ENCODE results near the gene CTNNA3. TPM values are rescaled to one million over a fixed set of nuclear protein-coding genes. Genes with fewer than 3 reads are reported as not detected.

Gene CTNNA3
- total and polyA plus RNA-seq, 2 donors (not counting 1 experiment from before 2014, with no cell fraction given) = not detected

DNA sequence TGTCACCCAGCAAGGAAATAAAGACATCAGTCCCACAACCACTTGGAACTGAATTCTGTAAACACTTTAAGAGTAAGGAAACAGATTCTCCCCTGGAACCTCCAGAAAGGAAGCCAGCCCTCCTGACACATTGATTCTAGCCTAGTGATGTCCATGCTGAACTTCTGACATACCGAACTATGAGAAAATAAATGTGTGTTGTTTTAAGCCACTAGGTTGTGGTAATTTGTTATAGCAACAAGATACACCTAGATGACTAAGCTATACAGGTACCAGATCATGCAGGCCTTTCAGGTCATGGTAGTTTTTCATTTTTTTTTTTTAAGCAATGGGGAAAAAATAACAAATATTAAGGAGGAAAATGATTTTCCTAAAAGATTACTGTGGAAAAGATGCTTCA is 807.8 kb downstream of the CTNNA3 start:
- no peak overlapping the region for H3K4me2 ChIP-seq (ENCODE audit: extremely low read depth, insufficient read depth, low read length)
- H3K4me1 ChIP-seq (ENCODE audit: control insufficient read depth, extremely low read depth, insufficient read depth, low read length) = no peaks in the 10 kb centered on the region
- no peak for TF ChIP-seq EZH2 (IDR thresholded peaks at IDR 0.05; ENCODE audit: low read length, missing control alignments)
- TF ChIP-seq, protein P1, sequence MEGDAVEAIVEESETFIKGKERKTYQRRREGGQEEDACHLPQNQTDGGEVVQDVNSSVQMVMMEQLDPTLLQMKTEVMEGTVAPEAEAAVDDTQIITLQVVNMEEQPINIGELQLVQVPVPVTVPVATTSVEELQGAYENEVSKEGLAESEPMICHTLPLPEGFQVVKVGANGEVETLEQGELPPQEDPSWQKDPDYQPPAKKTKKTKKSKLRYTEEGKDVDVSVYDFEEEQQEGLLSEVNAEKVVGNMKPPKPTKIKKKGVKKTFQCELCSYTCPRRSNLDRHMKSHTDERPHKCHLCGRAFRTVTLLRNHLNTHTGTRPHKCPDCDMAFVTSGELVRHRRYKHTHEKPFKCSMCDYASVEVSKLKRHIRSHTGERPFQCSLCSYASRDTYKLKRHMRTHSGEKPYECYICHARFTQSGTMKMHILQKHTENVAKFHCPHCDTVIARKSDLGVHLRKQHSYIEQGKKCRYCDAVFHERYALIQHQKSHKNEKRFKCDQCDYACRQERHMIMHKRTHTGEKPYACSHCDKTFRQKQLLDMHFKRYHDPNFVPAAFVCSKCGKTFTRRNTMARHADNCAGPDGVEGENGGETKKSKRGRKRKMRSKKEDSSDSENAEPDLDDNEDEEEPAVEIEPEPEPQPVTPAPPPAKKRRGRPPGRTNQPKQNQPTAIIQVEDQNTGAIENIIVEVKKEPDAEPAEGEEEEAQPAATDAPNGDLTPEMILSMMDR (conservative IDR thresholded peaks at IDR 0.05 in 1 of 2, IDR thresholded peaks at IDR 0.05 in 1 of 2; ENCODE audit: low read depth in 1 of 2, low read length in 2 of 2) = no peak
- no peaks in the 10 kb centered on the region for H3K79me2 ChIP-seq (ENCODE audit: control insufficient read depth, insufficient read depth, low read length)
- H4K20me1 ChIP-seq (ENCODE audit: control insufficient read depth, extremely low read depth, insufficient read depth, low read length) = no peaks in the 10 kb centered on the region
- H3K9ac ChIP-seq (ENCODE audit: insufficient read depth, low read length) = no peak overlapping the region
- no peak overlapping the region for H3K27ac ChIP-seq (ENCODE audit: insufficient read depth, low read length)
- no peaks in the 10 kb centered on the region for H3K27me3 ChIP-seq (ENCODE audit: control insufficient read depth, insufficient read depth, low read length)
- no peak for DNase-seq (ENCODE audit: low read depth in 2 of 2)
- no peak overlapping the region for H3K4me3 ChIP-seq (replicated peaks in 1 of 4; ENCODE audit: control extremely low read depth in 1 of 4, insufficient read depth in 1 of 4, low read depth in 3 of 4, low read length in 4 of 4)
- H2AFZ ChIP-seq (ENCODE audit: low read length) = no peak overlapping the region
- no peaks in the 10 kb centered on the region for H3K9me3 ChIP-seq (ENCODE audit: control insufficient read depth, insufficient read depth, low read depth, low read length)
- no peaks in the 10 kb centered on the region for H3K36me3 ChIP-seq (ENCODE audit: control insufficient read depth, insufficient read depth, low read length)

DNA sequence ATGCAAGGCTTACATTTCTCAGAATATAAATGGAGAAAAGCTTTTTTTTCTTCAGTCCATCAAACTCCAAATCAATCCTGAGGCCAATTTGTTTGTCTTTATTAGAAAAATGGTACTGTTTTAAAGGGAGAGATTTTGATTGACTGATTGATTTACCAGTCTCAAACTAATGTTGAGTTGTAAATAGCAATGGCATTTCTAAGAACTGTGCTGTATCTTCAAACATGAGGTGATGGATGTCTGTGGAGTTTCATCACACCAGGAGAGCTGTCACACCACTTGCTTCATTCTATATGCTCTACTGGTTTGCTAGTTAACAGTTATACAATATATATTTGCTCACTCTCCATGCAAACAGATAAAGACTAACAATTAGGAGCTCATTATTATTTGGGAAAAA is 809.1 kb downstream of the CTNNA3 start:
- DNase-seq (ENCODE audit: low read depth in 2 of 2) = no peak
- H3K9me3 ChIP-seq (ENCODE audit: control insufficient read depth, insufficient read depth, low read depth, low read length) = no peaks in the 10 kb centered on the region
- no peak overlapping the region for H3K4me3 ChIP-seq (replicated peaks in 1 of 4; ENCODE audit: control extremely low read depth in 1 of 4, insufficient read depth in 1 of 4, low read depth in 3 of 4, low read length in 4 of 4)
- H4K20me1 ChIP-seq (ENCODE audit: control insufficient read depth, extremely low read depth, insufficient read depth, low read length) = no peaks in the 10 kb centered on the region
- H3K9ac ChIP-seq (ENCODE audit: insufficient read depth, low read length) = no peak overlapping the region
- H3K27ac ChIP-seq (ENCODE audit: insufficient read depth, low read length) = no peak overlapping the region
- no peak for TF ChIP-seq EZH2 (IDR thresholded peaks at IDR 0.05; ENCODE audit: low read length, missing control alignments)
- TF ChIP-seq, protein P1 (conservative IDR thresholded peaks at IDR 0.05 in 1 of 2, IDR thresholded peaks at IDR 0.05 in 1 of 2; ENCODE audit: low read depth in 1 of 2, low read length in 2 of 2) = no peak
- no peak overlapping the region for H2AFZ ChIP-seq (ENCODE audit: low read length)
- H3K36me3 ChIP-seq (ENCODE audit: control insufficient read depth, insufficient read depth, low read length) = no peaks in the 10 kb centered on the region
- no peaks in the 10 kb centered on the region for H3K27me3 ChIP-seq (ENCODE audit: control insufficient read depth, insufficient read depth, low read length)
- no peaks in the 10 kb centered on the region for H3K79me2 ChIP-seq (ENCODE audit: control insufficient read depth, insufficient read depth, low read length)
- H3K4me1 ChIP-seq (ENCODE audit: control insufficient read depth, extremely low read depth, insufficient read depth, low read length) = no peaks in the 10 kb centered on the region
- no peak overlapping the region for H3K4me2 ChIP-seq (ENCODE audit: extremely low read depth, insufficient read depth, low read length)

DNA sequence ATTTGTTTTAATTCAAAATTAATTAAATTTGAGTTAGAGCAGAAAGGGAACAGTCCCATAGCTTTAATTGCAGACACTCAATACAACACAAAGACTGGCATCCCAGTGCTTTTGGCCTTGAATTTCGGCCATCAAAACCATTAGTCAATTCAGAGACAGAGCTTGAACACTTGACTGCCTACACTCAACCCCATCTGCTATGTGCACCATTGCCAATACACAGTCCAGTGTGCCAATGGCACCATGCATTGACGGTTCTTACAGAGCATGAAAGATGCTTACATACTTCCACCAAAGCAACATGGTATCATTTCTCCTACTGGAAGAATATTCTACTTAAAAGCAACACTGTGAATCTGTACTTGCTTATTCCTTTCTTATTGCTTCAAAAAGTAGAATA is 813.7 kb downstream of the CTNNA3 start:
- H3K36me3 ChIP-seq (ENCODE audit: control insufficient read depth, insufficient read depth, low read length) = no peaks in the 10 kb centered on the region

More for the DNA sequence above, 813.7 kb downstream of the CTNNA3 start:
- no peak for DNase-seq (ENCODE audit: low read depth in 2 of 2)
- H3K27ac ChIP-seq (ENCODE audit: insufficient read depth, low read length) = no peak overlapping the region
- no peak overlapping the region for H3K4me2 ChIP-seq (ENCODE audit: extremely low read depth, insufficient read depth, low read length)
- no peaks in the 10 kb centered on the region for H4K20me1 ChIP-seq (ENCODE audit: control insufficient read depth, extremely low read depth, insufficient read depth, low read length)
- H3K4me1 ChIP-seq (ENCODE audit: control insufficient read depth, extremely low read depth, insufficient read depth, low read length) = no peaks in the 10 kb centered on the region
- no peak overlapping the region for H3K9ac ChIP-seq (ENCODE audit: insufficient read depth, low read length)
- no peak for TF ChIP-seq EZH2 (IDR thresholded peaks at IDR 0.05; ENCODE audit: low read length, missing control alignments)
- TF ChIP-seq, protein P1 (conservative IDR thresholded peaks at IDR 0.05 in 1 of 2, IDR thresholded peaks at IDR 0.05 in 1 of 2; ENCODE audit: low read depth in 1 of 2, low read length in 2 of 2) = no peak
- no peak overlapping the region for H2AFZ ChIP-seq (ENCODE audit: low read length)
- H3K79me2 ChIP-seq (ENCODE audit: control insufficient read depth, insufficient read depth, low read length) = no peaks in the 10 kb centered on the region
- H3K4me3 ChIP-seq (replicated peaks in 1 of 4; ENCODE audit: control extremely low read depth in 1 of 4, insufficient read depth in 1 of 4, low read depth in 3 of 4, low read length in 4 of 4) = no peak overlapping the region
- H3K9me3 ChIP-seq (ENCODE audit: control insufficient read depth, insufficient read depth, low read depth, low read length) = no peaks in the 10 kb centered on the region
- no peaks in the 10 kb centered on the region for H3K27me3 ChIP-seq (ENCODE audit: control insufficient read depth, insufficient read depth, low read length)
